Panc1 (cell line): ENCODE data around the gene CRB2. TPM values are rescaled to one million over a fixed set of nuclear protein-coding genes. Genes with fewer than 3 reads are reported as not detected.
A peak's percentile ranks its signal among the peaks of the same experiment; 100 is the strongest.

ENCODE experiments used
- ATAC-seq: fragments of 200-7000 bp; cut with Tn5 transposase; 2 replicates; pipeline ENCODE4 v1.9.1; 2020; ENCODE audit warnings: mild to moderate bottlenecking, moderate library complexity
- BruUV-seq: library from RNA; stranded (reverse); fragments of 400-500 nt; replicated peaks from 2 replicates; lab custom pipeline; 2021; lab: Mats Ljungman, UMichigan
- CTCF ChIA-PET: fragments of 300-600 bp; sonication (Branson Sonifier 250); formaldehyde crosslinking; loops from one replicate; lab custom pipeline; 2022; ENCODE audit warnings: antibody characterized with exemption; lab: Charles Lee
- POLR2A ChIA-PET: fragments of 300-600 bp; sonication (Branson Sonifier 250); formaldehyde crosslinking; loops from one replicate; lab custom pipeline; 2022; ENCODE audit warnings: antibody characterized with exemption; lab: Charles Lee
- DNase-seq: peaks from one replicate; pipeline ENCODE4 v3.0.0-alpha.2; 2010; ENCODE audit warnings: low read depth, low spot score
- H3K27ac ChIP-seq: 2 replicates; pipeline ENCODE4 v1.5.1; 2011; ENCODE audit warnings: mild to moderate bottlenecking, low read length, inconsistent platforms
- H3K27me3 ChIP-seq: fragments of 200-500 bp; sonication (Bioruptor generic); 2 replicates; pipeline ENCODE4 v1.6.0; 2014; ENCODE audit warnings: low read length, inconsistent platforms; ENCODE audit not compliant: control insufficient read depth, insufficient read depth
- H3K36me3 ChIP-seq: fragments of 200-500 bp; sonication (Bioruptor generic); 2 replicates; pipeline ENCODE4 v1.5.1; 2014; ENCODE audit warnings: inconsistent platforms, mild to moderate bottlenecking, low read length, moderate library complexity; ENCODE audit not compliant: control insufficient read depth, insufficient read depth
- H3K4me1 ChIP-seq: 2 replicates; pipeline ENCODE4 v1.5.1; 2011; ENCODE audit warnings: inconsistent platforms, mild to moderate bottlenecking, low read length, moderate library complexity; ENCODE audit not compliant: control insufficient read depth, insufficient read depth
- H3K4me3 ChIP-seq, 2 experiments: 2 replicates each; pipeline ENCODE4 v1.5.1; 2011 to 2012; ENCODE audit warnings: low read depth in 2 of 2, low read length in 2 of 2, mild to moderate bottlenecking in 2 of 2, inconsistent platforms in 1 of 2, moderate library complexity in 1 of 2
- H3K9me3 ChIP-seq: fragments of 200-500 bp; sonication (Bioruptor generic); 2 replicates; pipeline ENCODE4 v1.5.1; 2014; ENCODE audit warnings: low read depth, mild to moderate bottlenecking, inconsistent platforms, low read length, moderate library complexity; ENCODE audit not compliant: control insufficient read depth, insufficient read depth
- CTCF ChIP-seq: fragments of 450-650 bp; IDR thresholded peaks from 2 replicates; pipeline ENCODE4 v1.5.1; 2017; ENCODE audit warnings: mild to moderate bottlenecking
- POLR2AphosphoS5 ChIP-seq: IDR thresholded peaks from 2 replicates; pipeline ENCODE4 v1.6.1; 2012; ENCODE audit warnings: mild to moderate bottlenecking, low read depth, low read length, moderate library complexity
- REST ChIP-seq, 2 experiments: IDR thresholded peaks; 2 replicates each; pipeline ENCODE4 v1.6.1; 2011 to 2012; ENCODE audit warnings: low read depth in 2 of 2, control low read depth in 1 of 2, low read length in 1 of 2, mild to moderate bottlenecking in 1 of 2, moderate library complexity in 1 of 2; ENCODE audit not compliant: insufficient read depth in 1 of 2
- SIN3A ChIP-seq: IDR thresholded peaks from 2 replicates; pipeline ENCODE4 v1.6.1; 2012; ENCODE audit warnings: low read depth, mild to moderate bottlenecking, low read length, moderate library complexity, borderline replicate concordance; ENCODE audit not compliant: insufficient read depth
- TCF7L2 ChIP-seq: IDR thresholded peaks from 2 replicates; pipeline ENCODE4 v1.6.1; 2011; ENCODE audit warnings: mild to moderate bottlenecking, low read depth, low read length, inconsistent platforms
- in situ Hi-C: cut with HindIII; loops from 2 replicates; pipeline ENCODE4 v1.10.0; 2016; ENCODE audit warnings: low sequenced_read_pairs, low pct_unique_long_range_greater_than_20kb
- intact Hi-C: fragments of 100-400 bp; cut with micrococcal nuclease; formaldehyde crosslinking; loops from one replicate; pipeline ENCODE4 v1.10.0; 2022; ENCODE audit not compliant: unreplicated experiment
- total RNA-seq: library from RNA; stranded (reverse); gene quantifications from one replicate; pipeline ENCODE4 v1.2.1, GENCODE V29; 2021; ENCODE audit not compliant: unreplicated experiment

Gene CRB2
- total RNA-seq, 1 experiment from 2014 or later: 0.05 TPM

- in situ Hi-C loops (no loop called here), intact Hi-C loops (no loop called here)
- BruUV-seq: no TSS peak
- no peaks in the 10 kb centered on the region; the same call in 1 of the 2 replicates for H3K4me1 ChIP-seq
- ATAC-seq (peak; percentile 34), DNase-seq (no peak)
- no peaks in the 10 kb centered on the region for H3K9me3 ChIP-seq
- CTCF ChIA-PET: no interaction called here
- H3K4me3 ChIP-seq: no peak overlapping the region
- no peak overlapping the region for H3K27ac ChIP-seq
- POLR2A ChIA-PET: no interaction called here
- no peaks in the 10 kb centered on the region for H3K27me3 ChIP-seq
- TF ChIP-seq TCF7L2 (no peak), POLR2AphosphoS5 (no peak), REST (IDR thresholded peaks at IDR 0.05; ENCODE audit: insufficient read depth in 1 of 2, low read depth in 2 of 2, low read length in 1 of 2) (no peak), CTCF (no peak), SIN3A (no peak)
- no peaks in the 10 kb centered on the region for H3K36me3 ChIP-seq
Observed at GRCh38 chr9:123378025-123378424, 22.0 kb downstream of the CRB2 start.

- H3K4me3 ChIP-seq: no peak overlapping the region
- H3K27ac ChIP-seq: no peak overlapping the region
- ATAC-seq (no peak), DNase-seq (no peak)
- BruUV-seq: no TSS peak
- intact Hi-C loops: no loop called here
- TF ChIP-seq CTCF: no peak
- TF ChIP-seq POLR2AphosphoS5: no peak
- no peak for TF ChIP-seq SIN3A
- H3K4me1 ChIP-seq: no peaks in the 10 kb centered on the region; the same call in 1 of the 2 replicates
- in situ Hi-C loops: no loop called here
- CTCF ChIA-PET: no interaction called here
- no peaks in the 10 kb centered on the region for H3K9me3 ChIP-seq
- no peaks in the 10 kb centered on the region for H3K36me3 ChIP-seq
- POLR2A ChIA-PET: no interaction called here
- no peaks in the 10 kb centered on the region for H3K27me3 ChIP-seq
Observed at GRCh38 chr9:123378956-123379660, 23.1 kb downstream of the CRB2 start.
